Spleen (tissue), 11 donors: ENCODE results near the gene ORC3. TPM values are rescaled to one million over a fixed set of nuclear protein-coding genes. Genes with fewer than 3 reads are reported as not detected.
A peak's percentile ranks its signal among the peaks of the same experiment; 100 is the strongest.

Experiments
- DNase-seq: peaks from one replicate; pipeline ENCODE4 v3.0.0-alpha.2; 2020
- H3K27ac ChIP-seq, 8 donors: fragments of 200-600 bp; sonication (generic) in 7 of 8; 1 replicate in 4 of 8; 2 replicates in 4 of 8; pipeline versions ENCODE4 v1.5.0 to v1.8.0; 2016 to 2021; ENCODE audit warnings: inconsistent platforms in 4 of 8, mild to moderate bottlenecking in 4 of 8, moderate library complexity in 1 of 8
- H3K27me3 ChIP-seq, 7 donors: fragments of 200-600 bp; sonication (generic) in 6 of 7; replicated peaks in 1 of 7; 1 replicate in 4 of 7; 2 replicates in 3 of 7; pipeline versions ENCODE4 v1.5.0 to v1.8.0; 2016 to 2021; ENCODE audit warnings: inconsistent platforms in 3 of 7, mild to moderate bottlenecking in 1 of 7
- H3K36me3 ChIP-seq, 6 donors: fragments of 200-600 bp; sonication (generic) in 5 of 6; 1 replicate in 4 of 6; 2 replicates in 2 of 6; pipeline versions ENCODE4 v1.5.0 to v1.8.0; 2016 to 2021; ENCODE audit warnings: inconsistent platforms in 2 of 6
- H3K4me1 ChIP-seq, 6 donors: fragments of 200-600 bp; sonication (generic) in 5 of 6; 1 replicate in 3 of 6; 2 replicates in 3 of 6; pipeline versions ENCODE4 v1.5.0 to v1.8.0; 2016 to 2021; ENCODE audit warnings: inconsistent platforms in 3 of 6
- H3K4me3 ChIP-seq, 8 donors: fragments of 200-600 bp; sonication (generic) in 7 of 8; 1 replicate in 4 of 8; 2 replicates in 4 of 8; pipeline versions ENCODE4 v1.5.0 to v1.8.0; 2016 to 2021; ENCODE audit warnings: inconsistent platforms in 4 of 8, mild to moderate bottlenecking in 4 of 8, moderate library complexity in 2 of 8
- H3K9me3 ChIP-seq, 8 donors: fragments of 200-600 bp; sonication (generic) in 7 of 8; 1 replicate in 4 of 8; 2 replicates in 4 of 8; pipeline versions ENCODE4 v1.5.0 to v1.8.0; 2016 to 2021; ENCODE audit warnings: inconsistent platforms in 4 of 8
- POLR2A ChIP-seq, 3 donors: fragments of 450-650 bp; IDR thresholded peaks; one replicate each; pipeline ENCODE4 v1.5.1; 2017; ENCODE audit warnings: antibody characterized with exemption in 3 of 3, mild to moderate bottlenecking in 1 of 3
- POLR2AphosphoS5 ChIP-seq, 3 donors: sonication (generic); formaldehyde crosslinking; IDR thresholded peaks; one replicate each; pipeline ENCODE4 v1.5.1; 2017; ENCODE audit warnings: antibody characterized with exemption in 3 of 3
- WGBS, 5 donors: extraction: QIAGEN DNeasy Blood & Tissue Kit in 3 of 5; methylation state at CpG; one replicate each; pipeline versions ENCODE4 v1.1.5 to v1.1.7; 2013 to 2018; 5-methylcytosine and 5-hydroxymethylcytosine counted together
- intact Hi-C: fragments of 100-400 bp; cut with DNase I; formaldehyde crosslinking; loops from one replicate; pipeline ENCODE4 v1.15.0; 2023; ENCODE audit warnings: low total_unique reads
- polyA plus RNA-seq, 3 donors: library from polyadenylated mRNA; stranded (reverse); fragments of 200-250 nt; gene quantifications; one replicate each; pipeline ENCODE4 v1.2.1, GENCODE V29; 2013
- total RNA-seq, 7 donors: library from RNA; depleted of rRNA in 3 of 7; stranded (reverse); fragments of >200 nt in 3 of 7; fragmentation: NEBNext Ultra II Directional in 4 of 7; extraction: Animal tissue kit (Norgen Biotek cat#: 25700) in 4 of 7; gene quantifications; one replicate each; pipeline versions ENCODE4 v1.1.0 to v1.2.1, GENCODE V29; 2016 to 2021
- TF ChIP-seq, protein P1 (sequence below), 11 experiments: fragments of 200-600 bp in 7 of 11; fragments of 450-650 bp in 4 of 11; sonication (generic) in 4 of 11; IDR thresholded peaks in 8 of 11; conservative IDR thresholded peaks in 3 of 11; 1 replicate in 7 of 11; 2 replicates in 4 of 11; pipeline versions ENCODE4 v1.4.0 to v1.8.0; 2016 to 2021; ENCODE audit warnings: antibody characterized with exemption in 11 of 11, inconsistent platforms in 4 of 11, mild to moderate bottlenecking in 1 of 11
- donor health status: healthy with polysubstance abuse.
- donor health status: DM: no; HTN: no; CAD: no; lungs with moderate emphysema.
- donor health status: DM: no; HTN: no; CAD: no.
- donor health status: Bipolar disorder and iron deficiency.
- donor health status: healthy.
- donor health status: DM: no; HTN: no; CAD: no.
- donor health status: DM: yes; HTN: yes; CAD: no.

ORC3 gene
- total and polyA plus RNA-seq, 10 donors, result 15.1 to 35.6 (median 20.0) TPM

DNA sequence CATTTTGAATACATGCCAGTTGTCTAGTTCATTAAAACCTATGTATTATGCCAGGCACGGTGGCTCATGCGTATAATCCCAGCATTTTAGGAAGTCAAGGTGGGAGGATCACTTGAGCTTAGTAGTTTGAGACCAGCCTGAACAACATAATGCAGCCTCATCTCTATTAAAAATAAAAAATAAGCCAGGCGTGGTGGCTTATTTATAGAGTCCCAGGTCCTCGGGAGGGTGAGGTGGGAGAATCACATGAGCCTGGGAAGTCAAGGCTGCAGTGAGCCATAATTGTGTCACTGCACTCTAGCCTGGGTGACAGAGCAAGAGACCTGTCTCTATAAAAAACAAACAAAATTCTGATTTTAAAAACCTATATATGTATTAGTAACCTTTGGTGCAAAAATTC lies 27.5 kb downstream of the ORC3 start:
- Histone ChIP-seq H3K4me3 (no peak overlapping the region), H3K4me1 (no peaks in the 10 kb centered on the region), H3K27ac (no peak overlapping the region), H3K9me3 (no peaks in the 10 kb centered on the region), H3K36me3 (peaks cover 0 to 64% (median 16%) of the 10 kb centered on the region in 6 donors), H3K27me3 (no peaks in the 10 kb centered on the region)
- WGBS, 5 donors, result 93 to 99% (median 98%) methylated on average over 4 of the region's 4 CpGs
- intact Hi-C loops, result no loop called here
- TF ChIP-seq POLR2A (IDR thresholded peaks at IDR 0.05) (no peak), POLR2AphosphoS5 (IDR thresholded peaks at IDR 0.05) (no peak)
- TF ChIP-seq, protein P1, sequence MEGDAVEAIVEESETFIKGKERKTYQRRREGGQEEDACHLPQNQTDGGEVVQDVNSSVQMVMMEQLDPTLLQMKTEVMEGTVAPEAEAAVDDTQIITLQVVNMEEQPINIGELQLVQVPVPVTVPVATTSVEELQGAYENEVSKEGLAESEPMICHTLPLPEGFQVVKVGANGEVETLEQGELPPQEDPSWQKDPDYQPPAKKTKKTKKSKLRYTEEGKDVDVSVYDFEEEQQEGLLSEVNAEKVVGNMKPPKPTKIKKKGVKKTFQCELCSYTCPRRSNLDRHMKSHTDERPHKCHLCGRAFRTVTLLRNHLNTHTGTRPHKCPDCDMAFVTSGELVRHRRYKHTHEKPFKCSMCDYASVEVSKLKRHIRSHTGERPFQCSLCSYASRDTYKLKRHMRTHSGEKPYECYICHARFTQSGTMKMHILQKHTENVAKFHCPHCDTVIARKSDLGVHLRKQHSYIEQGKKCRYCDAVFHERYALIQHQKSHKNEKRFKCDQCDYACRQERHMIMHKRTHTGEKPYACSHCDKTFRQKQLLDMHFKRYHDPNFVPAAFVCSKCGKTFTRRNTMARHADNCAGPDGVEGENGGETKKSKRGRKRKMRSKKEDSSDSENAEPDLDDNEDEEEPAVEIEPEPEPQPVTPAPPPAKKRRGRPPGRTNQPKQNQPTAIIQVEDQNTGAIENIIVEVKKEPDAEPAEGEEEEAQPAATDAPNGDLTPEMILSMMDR (IDR thresholded peaks at IDR 0.05 in 8 of 11, conservative IDR thresholded peaks at IDR 0.05 in 3 of 11), result no peak
- DNase-seq, result no peak

DNA sequence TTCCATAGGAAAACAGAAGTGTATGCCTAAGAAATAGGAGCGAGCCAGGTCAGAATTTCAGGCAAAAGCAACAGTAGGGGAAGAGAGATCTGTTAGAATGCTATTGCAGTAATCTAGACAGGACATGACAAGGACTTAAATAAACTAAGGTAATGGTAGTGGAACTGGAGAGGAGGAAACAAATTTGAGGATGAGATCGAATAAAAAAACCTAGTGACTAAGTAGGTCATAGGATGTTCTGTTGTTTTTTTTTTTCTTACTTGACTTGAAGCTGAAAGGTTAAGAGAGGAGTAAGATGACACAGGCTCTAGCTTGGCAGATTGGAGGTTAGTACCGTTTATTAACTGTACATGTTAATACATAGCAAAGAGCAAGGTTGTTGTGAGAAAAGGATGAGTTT lies 28.6 kb downstream of the ORC3 start:
- H3K9me3 ChIP-seq, result no peaks in the 10 kb centered on the region
- intact Hi-C loops, result no loop called here
- no peak for DNase-seq
- no peaks in the 10 kb centered on the region for H3K4me1 ChIP-seq
- TF ChIP-seq POLR2A (IDR thresholded peaks at IDR 0.05), result no peak
- no peak for TF ChIP-seq POLR2AphosphoS5 (IDR thresholded peaks at IDR 0.05)
- TF ChIP-seq, protein P1 (IDR thresholded peaks at IDR 0.05 in 8 of 11, conservative IDR thresholded peaks at IDR 0.05 in 3 of 11), result no peak
- peaks cover 0 to 64% (median 8%) of the 10 kb centered on the region in 6 donors for H3K36me3 ChIP-seq
- no peak overlapping the region for H3K27ac ChIP-seq
- H3K27me3 ChIP-seq, result no peaks in the 10 kb centered on the region
- WGBS, 5 donors, result 91 to 94% (median 92%) methylated on average over 3 of the region's 3 CpGs
- no peak overlapping the region for H3K4me3 ChIP-seq

DNA sequence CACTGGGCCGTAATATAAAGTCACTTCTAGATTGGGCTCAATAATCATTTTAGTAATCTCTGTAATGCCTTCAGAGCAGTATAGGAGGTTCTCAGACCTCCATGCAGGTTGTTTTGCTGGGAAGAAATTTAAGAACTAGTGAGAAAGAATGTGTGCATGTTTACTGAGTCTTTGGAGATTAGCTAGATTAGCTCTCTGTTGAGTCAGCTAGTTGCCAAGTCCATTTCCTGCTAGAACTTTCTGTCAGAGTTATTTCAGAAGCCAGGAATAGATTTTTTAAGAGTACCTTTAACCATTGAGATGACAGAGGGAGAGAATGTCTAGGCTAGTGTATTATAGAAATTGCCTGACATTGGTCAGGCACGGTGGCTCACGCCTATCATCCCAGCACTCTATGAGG lies 33.3 kb downstream of the ORC3 start:
- H3K27ac ChIP-seq, result peak overlapping the region in 2 of 8 donors; percentile 14 to 30

DNA sequence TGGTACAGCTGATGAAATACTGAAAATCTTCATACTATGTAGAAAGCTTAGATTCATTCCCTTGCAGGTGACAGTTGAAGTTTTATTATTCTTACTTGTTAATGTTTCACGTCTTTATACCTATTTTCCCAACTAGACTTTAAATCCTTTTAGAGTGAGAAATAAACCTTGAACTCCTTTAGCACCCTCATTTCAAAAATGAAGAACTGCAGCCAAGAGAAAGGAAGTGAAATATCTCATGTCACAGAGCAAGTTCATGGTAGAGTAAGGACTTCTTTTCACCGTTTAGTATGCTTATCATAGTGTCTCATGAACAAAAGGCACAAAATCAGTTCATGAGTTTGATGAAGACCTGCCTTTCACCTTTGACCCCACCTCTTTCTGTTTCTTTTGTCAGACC lies 38.5 kb downstream of the ORC3 start:
- no peak overlapping the region for H3K4me3 ChIP-seq
- H3K27me3 ChIP-seq, result no peaks in the 10 kb centered on the region
- DNase-seq, result no peak
- peaks cover 0 to 74% (median 6%) of the 10 kb centered on the region in 6 donors for H3K36me3 ChIP-seq
- TF ChIP-seq POLR2AphosphoS5 (IDR thresholded peaks at IDR 0.05), result no peak
- TF ChIP-seq POLR2A (IDR thresholded peaks at IDR 0.05), result no peak
- TF ChIP-seq, protein P1 (IDR thresholded peaks at IDR 0.05 in 8 of 11, conservative IDR thresholded peaks at IDR 0.05 in 3 of 11), result no peak
- no peaks in the 10 kb centered on the region for H3K9me3 ChIP-seq
- intact Hi-C loops, result no loop called here
- peak overlapping the region in 1 of 8 donors; percentile 20 for H3K27ac ChIP-seq
- peaks cover 0 to 13% (median 7%) of the 10 kb centered on the region in 6 donors for H3K4me1 ChIP-seq
- WGBS, 5 donors, result 38 to 54% (median 44%) methylated on average over 2 of the region's 2 CpGs

More for the DNA sequence above, 33.3 kb downstream of the ORC3 start:
- Histone ChIP-seq H3K9me3 (no peaks in the 10 kb centered on the region), H3K27me3 (no peaks in the 10 kb centered on the region), H3K4me3 (no peak overlapping the region), H3K36me3 (peaks cover 0 to 58% (median 4%) of the 10 kb centered on the region in 6 donors), H3K4me1 (peaks cover 0 to 2% (median 0%) of the 10 kb centered on the region in 6 donors)
- WGBS, 5 donors, result 92 to 95% (median 94%) methylated on average over 3 of the region's 3 CpGs
- intact Hi-C loops, result no loop called here
- TF ChIP-seq, protein P1 (IDR thresholded peaks at IDR 0.05 in 8 of 11, conservative IDR thresholded peaks at IDR 0.05 in 3 of 11), result no peak
- no peak for TF ChIP-seq POLR2A (IDR thresholded peaks at IDR 0.05)
- TF ChIP-seq POLR2AphosphoS5 (IDR thresholded peaks at IDR 0.05), result no peak
- DNase-seq, result no peak
